Measurements from ENCODE around the gene FAM217B. TPM values are rescaled to one million over a fixed set of nuclear protein-coding genes. Genes with fewer than 3 reads are reported as not detected.

The FAM217B gene
- total and polyA plus RNA-seq, 2 donors from 2014 or later, result 3.2 to 15.5 TPM

DNA sequence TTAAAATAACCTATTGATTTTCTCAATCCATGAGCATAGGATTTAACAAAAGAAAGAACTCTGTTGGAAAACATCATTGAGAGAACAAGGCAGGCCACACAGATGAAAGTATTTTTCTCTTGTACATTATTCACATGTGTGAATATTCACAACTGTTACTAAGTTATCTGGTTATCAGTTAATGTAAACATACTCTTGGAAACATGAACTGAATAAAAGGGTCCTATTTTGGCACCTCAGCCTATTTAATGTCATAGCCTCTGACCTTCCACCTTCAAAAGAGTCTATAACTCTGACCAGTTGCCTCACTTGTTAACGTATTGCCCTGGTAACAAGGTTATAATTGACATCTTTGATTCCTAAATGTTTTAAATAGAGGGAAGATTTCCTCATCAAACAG lies 14.8 kb upstream of the FAM217B start:
- Histone ChIP-seq H3K27ac (ENCODE audit: low read depth in 2 of 2, low read length in 2 of 2) (no peak overlapping the region), H3K27me3 (ENCODE audit: control insufficient read depth, insufficient read depth, low read length) (no peaks in the 10 kb centered on the region), H3K9ac (ENCODE audit: low read length in 3 of 3) (no peak overlapping the region), H3K36me3 (ENCODE audit: control insufficient read depth in 2 of 3, insufficient read depth in 3 of 3, low read length in 3 of 3) (no peaks in the 10 kb centered on the region), H3K9me3 (ENCODE audit: control insufficient read depth in 2 of 3, insufficient read depth in 1 of 3, low read length in 3 of 3) (no peaks in the 10 kb centered on the region), H3K4me1 (ENCODE audit: control insufficient read depth in 2 of 3, insufficient read depth in 2 of 3, low read depth in 1 of 3, low read length in 3 of 3) (peaks cover 0 to 6% (median 5%) of the 10 kb centered on the region in 3 donors), H3K4me3 (ENCODE audit: low read length in 3 of 3) (no peak overlapping the region)
- TF ChIP-seq, protein P1, sequence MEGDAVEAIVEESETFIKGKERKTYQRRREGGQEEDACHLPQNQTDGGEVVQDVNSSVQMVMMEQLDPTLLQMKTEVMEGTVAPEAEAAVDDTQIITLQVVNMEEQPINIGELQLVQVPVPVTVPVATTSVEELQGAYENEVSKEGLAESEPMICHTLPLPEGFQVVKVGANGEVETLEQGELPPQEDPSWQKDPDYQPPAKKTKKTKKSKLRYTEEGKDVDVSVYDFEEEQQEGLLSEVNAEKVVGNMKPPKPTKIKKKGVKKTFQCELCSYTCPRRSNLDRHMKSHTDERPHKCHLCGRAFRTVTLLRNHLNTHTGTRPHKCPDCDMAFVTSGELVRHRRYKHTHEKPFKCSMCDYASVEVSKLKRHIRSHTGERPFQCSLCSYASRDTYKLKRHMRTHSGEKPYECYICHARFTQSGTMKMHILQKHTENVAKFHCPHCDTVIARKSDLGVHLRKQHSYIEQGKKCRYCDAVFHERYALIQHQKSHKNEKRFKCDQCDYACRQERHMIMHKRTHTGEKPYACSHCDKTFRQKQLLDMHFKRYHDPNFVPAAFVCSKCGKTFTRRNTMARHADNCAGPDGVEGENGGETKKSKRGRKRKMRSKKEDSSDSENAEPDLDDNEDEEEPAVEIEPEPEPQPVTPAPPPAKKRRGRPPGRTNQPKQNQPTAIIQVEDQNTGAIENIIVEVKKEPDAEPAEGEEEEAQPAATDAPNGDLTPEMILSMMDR (IDR thresholded peaks at IDR 0.05; ENCODE audit: borderline replicate concordance, extremely low read depth, insufficient read depth), result no peak
- DNase-seq (no peak), FAIRE-seq (no peak)
- intact Hi-C loops (cut with DNase I), result no loop called here

DNA sequence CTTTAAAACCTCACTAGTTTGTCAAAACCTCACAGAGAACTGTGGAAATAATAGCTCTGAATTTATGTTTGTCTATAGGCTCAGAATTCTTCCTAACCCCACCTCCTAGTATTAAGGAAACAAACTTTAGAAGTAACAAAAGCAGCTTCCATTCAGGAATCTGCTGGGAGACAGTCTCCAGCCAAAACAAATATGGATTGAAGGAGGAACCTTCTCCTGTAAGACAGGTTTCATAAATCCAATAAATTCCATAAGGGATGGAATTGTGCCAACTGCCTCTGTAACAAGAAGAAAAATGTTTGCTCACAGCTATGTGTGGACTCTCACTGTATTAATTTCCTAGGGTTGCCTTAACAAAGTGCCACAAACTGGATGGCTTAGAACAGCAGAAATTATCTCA lies 14.3 kb upstream of the FAM217B start:
- Histone ChIP-seq H3K9me3 (ENCODE audit: control insufficient read depth in 2 of 3, insufficient read depth in 1 of 3, low read length in 3 of 3) (no peaks in the 10 kb centered on the region), H3K9ac (ENCODE audit: low read length in 3 of 3) (no peak overlapping the region), H3K27me3 (ENCODE audit: control insufficient read depth, insufficient read depth, low read length) (no peaks in the 10 kb centered on the region), H3K27ac (ENCODE audit: low read depth in 2 of 2, low read length in 2 of 2) (no peak overlapping the region), H3K4me3 (ENCODE audit: low read length in 3 of 3) (no peak overlapping the region), H3K4me1 (ENCODE audit: control insufficient read depth in 2 of 3, insufficient read depth in 2 of 3, low read depth in 1 of 3, low read length in 3 of 3) (peaks cover 0 to 6% (median 5%) of the 10 kb centered on the region in 3 donors), H3K36me3 (ENCODE audit: control insufficient read depth in 2 of 3, insufficient read depth in 3 of 3, low read length in 3 of 3) (no peaks in the 10 kb centered on the region)
- TF ChIP-seq, protein P1 (IDR thresholded peaks at IDR 0.05; ENCODE audit: borderline replicate concordance, extremely low read depth, insufficient read depth), result no peak
- DNase-seq (no peak), FAIRE-seq (no peak)
- intact Hi-C loops (cut with DNase I), result no loop called here

DNA sequence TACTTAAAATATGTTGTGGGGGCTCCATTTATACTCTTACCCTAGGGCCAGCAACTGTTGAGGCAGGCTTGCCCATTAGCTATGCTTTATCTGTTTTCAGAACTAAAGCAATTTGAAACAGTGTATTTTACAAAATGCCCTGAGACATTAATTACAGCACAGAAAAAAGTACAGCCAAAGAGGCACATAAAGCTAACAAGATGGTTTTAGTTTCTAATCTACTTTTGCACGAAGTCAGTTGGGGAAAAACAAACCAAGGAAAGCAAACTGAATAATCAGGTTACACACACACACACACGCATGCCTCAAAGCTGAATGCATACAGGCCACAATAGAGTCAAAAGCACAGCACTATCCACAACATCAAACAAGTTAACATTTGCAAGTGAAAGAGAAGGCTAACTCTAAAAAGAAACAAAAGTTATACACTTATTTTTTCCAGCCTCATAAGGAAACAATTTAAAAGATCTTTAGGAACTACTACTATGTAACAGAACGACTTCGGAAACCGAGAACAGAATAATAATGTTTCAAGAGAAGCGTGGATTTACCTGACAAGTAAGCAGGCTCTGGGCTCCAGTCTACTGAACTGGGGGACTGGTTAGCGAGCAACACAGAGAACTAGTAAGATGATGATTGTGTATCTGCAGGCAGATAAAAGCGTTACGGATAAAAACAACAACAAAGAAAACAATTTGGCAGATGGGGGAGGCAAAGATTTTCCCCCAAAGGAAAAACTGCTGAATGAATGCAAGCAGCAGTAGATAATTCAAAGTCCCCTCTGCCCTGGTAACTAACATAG lies 8.5 kb upstream of the FAM217B start:
- Histone ChIP-seq H3K4me1 (ENCODE audit: control insufficient read depth in 2 of 3, insufficient read depth in 2 of 3, low read depth in 1 of 3, low read length in 3 of 3) (peaks cover 0 to 5% (median 0%) of the 10 kb centered on the region in 3 donors), H3K4me3 (ENCODE audit: low read length in 3 of 3) (no peak overlapping the region), H3K27me3 (ENCODE audit: control insufficient read depth, insufficient read depth, low read length) (no peaks in the 10 kb centered on the region), H3K9me3 (ENCODE audit: control insufficient read depth in 2 of 3, insufficient read depth in 1 of 3, low read length in 3 of 3) (no peaks in the 10 kb centered on the region), H3K36me3 (ENCODE audit: control insufficient read depth in 2 of 3, insufficient read depth in 3 of 3, low read length in 3 of 3) (no peaks in the 10 kb centered on the region), H3K9ac (ENCODE audit: low read length in 3 of 3) (no peak overlapping the region), H3K27ac (ENCODE audit: low read depth in 2 of 2, low read length in 2 of 2) (no peak overlapping the region)
- TF ChIP-seq, protein P1 (IDR thresholded peaks at IDR 0.05; ENCODE audit: borderline replicate concordance, extremely low read depth, insufficient read depth), result no peak
- FAIRE-seq (no peak), DNase-seq (no peak)
- intact Hi-C loops (cut with DNase I), result no loop called here

Measured in kidney (tissue), 14 donors.